ENCODE data around the gene ZNF485.
"Not testable (repeated sequence)": the region's sequence is repeated elsewhere in the genome, so short reads cannot be mapped to it uniquely, and the experiment has no call there.

Gene ZNF485

DNA sequence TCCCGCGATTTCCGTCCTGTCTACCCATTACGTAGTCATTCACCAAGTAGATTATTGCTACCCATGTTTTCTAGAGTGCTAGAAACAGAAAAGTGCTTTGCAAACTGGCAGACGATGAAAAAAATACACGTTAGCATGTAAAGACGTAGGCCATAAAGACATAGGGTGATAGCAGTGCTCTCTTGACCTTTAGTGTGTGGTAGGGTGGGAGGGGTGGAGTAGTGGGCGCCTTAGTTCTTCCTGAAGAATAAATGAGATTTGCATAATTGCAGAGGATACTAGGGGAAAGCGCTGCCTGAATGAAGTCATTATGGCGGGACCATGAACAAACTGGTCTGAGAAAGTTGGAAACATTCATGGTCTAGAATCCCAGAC lies 948 bp downstream of the ZNF485 start:
- DNase-seq = no peak

DNA sequence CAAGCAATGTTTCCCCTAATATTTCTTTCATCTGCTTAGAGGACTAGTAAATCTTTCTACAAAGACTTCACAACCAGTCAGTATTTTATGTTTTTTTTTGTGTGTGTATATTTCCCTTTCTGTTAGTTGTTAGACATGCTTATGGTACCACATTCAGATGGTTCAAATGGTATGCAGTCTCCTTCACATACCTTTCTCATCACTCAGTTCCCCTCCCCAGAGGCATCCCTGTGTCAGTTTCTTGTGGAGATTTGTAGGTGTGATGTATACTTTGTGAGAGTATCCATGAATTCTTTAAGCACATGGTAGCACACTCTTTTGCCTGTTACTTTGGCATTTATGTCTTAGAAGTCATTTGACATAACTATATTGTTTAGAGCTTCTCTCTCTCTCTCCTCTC lies 4.4 kb downstream of the ZNF485 start:
- no peak for DNase-seq

DNA sequence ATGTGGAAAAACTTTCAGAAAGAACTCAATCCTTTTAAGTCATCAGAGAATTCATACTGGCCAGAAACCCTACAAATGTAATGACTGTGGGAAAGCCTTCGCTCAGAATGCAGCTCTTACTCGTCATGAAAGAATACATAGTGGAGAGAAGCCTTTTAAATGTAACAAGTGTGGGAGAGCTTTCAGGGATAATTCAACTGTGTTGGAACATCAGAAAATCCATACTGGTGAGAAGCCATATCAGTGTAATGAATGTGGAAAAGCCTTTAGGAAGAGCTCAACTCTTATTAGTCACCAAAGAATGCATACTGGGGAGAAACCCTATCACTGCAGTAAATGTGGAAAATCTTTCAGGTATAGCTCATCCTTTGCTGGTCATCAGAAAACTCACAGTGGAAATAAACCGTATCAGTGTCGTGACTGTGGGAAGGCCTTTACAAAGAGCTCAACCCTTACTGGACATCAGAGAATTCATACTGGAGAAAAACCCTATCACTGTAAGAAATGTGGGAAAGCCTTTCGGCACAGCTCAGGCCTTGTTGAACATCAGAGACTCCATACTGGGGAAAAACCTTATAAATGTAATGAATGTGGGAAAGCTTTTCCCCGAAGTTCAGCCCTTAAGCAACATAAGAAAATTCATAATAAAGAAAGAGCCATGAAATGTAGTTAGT lies 10.6 kb downstream of the ZNF485 start:
- no peak for DNase-seq

DNA sequence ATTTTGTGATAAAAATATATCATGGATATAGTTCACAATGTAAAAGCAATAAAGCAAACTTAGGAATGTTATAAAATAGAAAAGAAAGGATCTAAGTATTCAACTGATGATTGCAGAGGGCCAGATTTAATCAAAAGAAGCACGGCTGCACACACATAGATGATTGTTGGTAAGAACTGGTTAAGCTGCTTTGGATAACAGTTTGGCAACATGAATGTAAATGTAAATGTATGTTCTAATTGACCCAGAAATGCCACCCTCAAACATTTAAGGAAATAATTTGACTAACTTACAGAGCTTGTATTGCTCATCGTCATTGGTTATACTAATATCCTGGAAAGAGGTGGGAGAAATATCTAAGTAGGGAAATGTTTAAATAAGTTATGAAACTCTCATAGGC lies 13.1 kb downstream of the ZNF485 start:
- no peak for DNase-seq

DNA sequence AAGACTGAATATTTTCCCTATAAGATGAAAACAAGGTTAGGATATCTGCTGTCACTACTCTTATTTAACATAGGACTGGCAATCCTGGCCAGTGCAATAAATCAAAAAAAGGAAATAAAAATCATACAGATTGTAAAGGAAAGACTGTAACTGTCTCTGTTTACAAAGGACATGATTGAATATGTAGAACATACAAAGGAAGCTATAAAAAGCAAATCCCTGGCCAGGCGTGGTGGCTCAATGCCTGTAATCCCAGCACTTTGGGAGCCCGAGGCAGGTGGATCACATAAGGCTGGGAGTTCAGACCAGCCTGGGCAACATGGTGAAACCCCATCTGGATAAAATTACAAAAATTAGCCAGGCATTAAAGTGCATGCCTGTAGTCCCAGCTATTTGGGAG lies 15.8 kb downstream of the ZNF485 start:
- DNase-seq = no peak

DNA sequence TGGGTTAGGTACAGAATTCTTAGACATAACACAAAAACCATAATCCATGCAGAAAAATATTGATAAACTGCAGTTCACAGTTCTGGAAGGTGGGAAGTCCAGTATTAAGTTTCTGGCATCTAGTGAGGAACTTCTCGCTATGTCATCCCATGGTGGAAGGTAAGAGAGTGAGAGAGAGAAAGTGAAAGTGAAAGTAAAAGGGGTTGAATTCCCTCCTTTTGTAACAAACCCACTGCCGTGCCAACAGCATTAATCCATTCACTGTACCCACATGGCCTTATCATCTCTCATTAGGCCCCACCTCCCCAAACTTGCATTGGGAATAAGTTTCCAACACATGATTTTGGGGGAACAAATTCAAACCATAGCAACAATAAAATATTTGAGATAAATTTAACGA lies 17.1 kb downstream of the ZNF485 start:
- DNase-seq = no peak

DNA sequence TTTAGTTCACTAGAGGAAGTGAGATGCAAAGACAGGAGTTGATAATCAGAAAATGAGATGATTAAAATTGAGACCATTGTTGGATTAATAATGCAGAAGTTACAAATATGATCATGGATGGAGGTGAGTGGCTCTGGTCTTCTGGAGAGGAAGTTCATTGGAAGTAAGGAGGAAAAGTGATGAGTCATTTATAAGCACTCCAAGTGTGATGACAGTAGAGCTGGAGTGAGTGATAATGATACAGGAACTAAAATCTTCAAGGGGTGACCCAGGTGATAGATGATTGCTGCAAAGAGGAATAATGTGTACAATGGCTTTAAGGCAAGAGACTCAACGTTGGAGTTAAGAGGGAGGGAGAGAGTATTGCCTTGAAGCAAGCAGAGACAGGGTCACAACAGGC lies 21.7 kb downstream of the ZNF485 start:
- DNase-seq = no peak

DNA sequence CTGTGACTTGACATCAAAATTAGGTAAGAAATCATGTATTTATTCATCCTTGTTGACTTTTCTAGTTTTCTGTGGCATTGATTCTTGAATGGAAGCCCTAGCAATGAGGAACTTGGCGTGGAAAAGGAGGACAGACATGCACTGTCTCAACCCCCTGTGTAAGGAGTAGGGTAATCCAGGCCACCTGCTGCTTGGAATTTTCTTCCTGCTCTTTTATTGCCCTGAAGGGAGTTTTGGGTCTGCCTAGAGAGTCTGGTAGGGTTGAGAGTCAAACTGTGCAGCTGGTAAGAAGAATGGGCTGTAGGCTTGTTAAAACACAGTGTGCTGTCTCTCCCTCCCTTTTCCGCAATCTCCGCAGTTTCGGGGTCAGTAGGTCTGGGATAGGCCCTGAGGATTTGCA lies 22.7 kb downstream of the ZNF485 start:
- no peak for DNase-seq

DNA sequence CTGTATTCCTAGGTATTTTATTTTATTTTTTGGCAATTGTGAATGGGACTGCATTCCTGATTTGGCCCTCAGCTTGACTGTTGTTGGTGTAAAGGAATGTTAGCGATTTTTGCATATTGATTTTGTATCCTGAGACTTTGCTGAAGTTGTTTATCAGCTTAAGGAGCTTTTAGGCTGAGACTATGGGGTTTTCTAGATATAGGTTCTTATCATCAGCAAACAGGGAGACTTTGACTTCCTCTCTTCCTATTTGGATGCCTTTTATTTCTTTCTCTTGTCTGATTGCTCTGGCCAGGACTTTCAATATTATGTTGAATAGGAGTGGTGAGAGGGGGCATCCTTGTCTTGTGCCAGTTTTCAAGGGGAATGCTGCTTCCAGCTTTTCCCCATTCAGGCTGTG lies 29.6 kb downstream of the ZNF485 start:
- not testable (repeated sequence) for DNase-seq

DNA sequence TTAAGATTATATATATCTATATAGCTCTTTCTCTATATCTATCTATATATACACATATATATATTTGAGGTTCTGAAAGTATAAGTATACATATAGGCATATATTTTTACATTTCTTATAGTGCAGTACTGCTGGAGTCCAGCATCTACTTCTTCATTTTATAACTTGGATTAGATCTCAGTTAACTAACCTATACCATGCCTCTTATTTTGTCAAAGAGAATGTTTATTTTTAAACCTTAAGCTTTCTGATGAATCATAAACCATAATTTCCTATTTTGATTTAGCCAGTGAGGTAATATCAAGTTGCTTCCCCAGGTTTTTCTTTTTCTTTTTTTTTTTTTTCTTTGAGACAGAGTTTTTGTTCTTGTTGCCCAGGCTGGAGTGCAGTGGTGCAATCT lies 34.4 kb downstream of the ZNF485 start:
- no peak for DNase-seq

DNA sequence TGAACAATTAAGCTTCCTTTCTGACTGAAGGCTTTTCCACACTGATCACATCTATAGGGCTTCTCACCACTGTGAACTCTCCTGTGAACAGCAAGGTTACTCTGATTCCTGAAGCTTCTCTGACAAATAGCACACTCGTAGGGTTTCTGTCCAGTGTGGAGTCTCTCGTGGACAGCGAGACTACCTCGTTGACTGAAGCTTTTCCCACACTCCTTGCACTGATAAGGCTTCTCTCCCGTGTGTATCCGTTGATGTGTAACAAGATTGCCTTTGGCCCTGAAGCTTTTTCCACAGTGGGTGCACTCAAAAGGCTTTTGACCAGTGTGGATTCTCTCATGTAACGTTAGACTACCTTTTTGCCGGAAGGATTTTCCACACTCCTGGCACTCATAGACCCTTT lies 38.0 kb downstream of the ZNF485 start:
- DNase-seq = no peak

DNA sequence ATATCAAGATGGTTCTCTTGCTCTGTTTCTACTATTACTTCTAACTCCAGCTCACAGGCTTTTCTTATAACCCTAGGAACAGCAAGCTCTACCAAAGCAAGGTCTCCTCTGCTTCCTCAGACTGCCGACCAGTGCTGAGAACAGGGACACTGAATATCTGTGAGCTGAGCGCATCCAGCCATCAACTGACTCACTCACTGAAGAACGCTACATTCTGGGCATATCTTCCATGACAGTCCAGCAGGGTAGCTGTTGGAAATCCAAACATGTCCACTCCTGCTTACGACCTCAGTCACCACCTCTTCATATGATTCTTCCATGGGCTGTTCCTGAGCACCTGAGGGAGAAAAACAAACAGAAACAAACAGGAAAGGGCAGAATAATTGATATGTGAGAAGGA lies 39.6 kb downstream of the ZNF485 start:
- no peak for DNase-seq

DNA sequence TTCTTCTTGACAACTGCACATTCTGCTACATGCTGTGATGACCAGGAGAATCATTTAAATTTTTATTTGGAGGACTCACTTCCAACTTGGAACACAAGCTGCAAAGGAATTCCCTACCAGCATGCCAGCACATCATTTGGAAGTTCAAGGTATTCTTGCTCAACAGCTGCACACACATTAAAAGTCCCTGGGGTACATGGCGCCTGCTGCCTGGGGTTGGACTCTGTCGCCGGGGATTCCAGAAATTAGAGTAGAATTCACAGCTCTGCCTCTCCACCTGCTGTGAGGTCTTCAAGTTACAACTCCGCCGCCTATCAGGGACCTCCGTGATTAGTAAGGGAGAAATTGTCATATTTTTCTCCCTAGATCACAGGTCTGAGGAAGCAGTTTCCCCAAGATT lies 41.3 kb downstream of the ZNF485 start:
- no peak for DNase-seq

DNA sequence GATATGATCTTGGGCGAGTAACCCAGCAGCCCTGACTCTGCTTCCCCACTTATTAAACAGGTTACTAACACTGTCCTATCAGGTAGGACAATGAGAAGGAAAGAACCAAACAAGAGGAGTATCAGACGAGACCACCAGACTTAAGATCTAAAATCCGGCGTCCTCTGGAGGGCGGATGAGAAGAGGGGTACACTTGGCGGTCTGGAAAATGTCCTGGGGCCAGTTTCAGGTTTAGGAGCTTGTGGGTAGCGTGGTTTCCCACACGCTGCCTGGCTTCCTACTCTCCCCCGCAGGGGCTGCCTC lies 41.8 kb downstream of the ZNF485 start:
- no peak for DNase-seq

DNA sequence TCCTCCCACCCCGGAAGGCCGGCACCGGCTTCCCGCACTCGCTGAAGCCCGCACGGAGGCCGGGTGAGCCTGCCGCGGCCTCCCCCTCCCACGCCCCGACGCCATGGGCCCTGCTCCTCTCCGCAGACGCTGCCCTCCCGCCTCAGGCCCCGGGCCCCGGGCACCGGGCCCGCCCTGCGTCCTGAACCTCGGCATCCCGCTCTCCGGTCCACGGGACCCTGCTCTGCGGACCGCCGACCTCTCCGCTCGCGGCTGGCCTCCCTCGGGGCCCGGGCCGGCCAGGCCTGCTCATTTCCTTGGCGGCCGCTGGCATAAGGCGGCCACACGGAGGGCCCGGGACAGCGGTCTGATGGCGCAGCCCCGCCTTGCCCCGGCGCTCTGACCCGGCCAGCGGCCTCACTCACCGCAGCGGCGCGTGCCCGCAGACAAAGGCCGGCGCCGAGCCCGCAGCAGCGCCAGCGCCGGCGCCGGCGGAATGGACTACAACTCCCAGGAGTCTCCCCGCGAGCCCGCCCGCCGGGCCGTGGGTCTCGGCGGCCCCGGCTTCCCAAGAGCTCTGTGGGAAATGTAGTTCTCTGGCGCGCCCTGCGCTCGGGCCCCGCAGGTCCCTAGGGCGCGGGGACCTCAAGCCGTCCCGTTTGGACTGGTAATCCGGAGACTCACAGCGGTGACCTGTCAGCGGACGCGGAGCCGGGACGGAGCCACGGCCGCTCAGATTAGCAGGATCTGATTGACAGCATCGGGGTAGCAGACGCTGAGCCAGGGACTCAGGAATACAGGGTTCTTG lies 42.4 kb downstream of the ZNF485 start, which contains the start of gene ZNF32:
Gene ZNF32 (minus strand): TSS at position 484 of the 787 bp plus-strand sequence. CDS start 2,748 bp downstream, outside the sequence.
- peak; percentile 90 for DNase-seq

DNA sequence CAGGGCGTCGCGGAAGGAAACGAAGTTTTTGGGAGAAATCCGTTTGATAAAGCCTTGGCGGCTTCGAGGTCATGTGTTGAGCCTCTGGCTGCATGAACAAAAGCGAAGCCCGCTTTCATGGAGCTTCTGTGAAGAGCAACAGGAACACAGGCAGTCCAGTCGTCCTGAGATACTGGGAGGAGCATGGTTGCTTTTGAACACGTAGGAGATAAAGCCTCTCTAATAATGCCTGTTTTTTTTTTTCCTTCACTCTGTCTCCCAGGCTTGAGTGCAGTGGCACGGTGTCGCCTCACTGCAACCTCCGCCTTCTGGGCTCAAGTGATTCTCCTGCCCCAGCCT lies 42.9 kb downstream of the ZNF485 start:
- no peak for DNase-seq

DNA sequence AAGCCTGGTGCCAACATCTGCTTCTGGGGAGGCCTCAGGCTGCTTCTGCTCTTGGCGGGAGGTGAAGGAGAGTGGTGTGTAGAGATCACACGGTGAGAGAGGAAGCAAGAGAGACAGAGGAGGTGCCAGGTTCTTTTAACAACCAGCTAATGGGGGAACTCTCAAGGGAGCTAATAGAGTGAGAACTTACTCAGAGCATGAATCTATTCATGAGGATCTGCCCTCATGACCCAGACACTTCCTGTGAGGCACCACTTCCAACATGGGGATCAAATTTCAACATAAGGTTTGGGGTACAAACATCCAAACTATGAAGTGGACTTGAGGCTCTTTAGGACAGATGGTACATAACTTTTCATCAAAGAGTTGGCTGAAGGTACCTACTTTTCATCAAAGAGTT lies 47.5 kb downstream of the ZNF485 start:
- DNase-seq = no peak

DNA sequence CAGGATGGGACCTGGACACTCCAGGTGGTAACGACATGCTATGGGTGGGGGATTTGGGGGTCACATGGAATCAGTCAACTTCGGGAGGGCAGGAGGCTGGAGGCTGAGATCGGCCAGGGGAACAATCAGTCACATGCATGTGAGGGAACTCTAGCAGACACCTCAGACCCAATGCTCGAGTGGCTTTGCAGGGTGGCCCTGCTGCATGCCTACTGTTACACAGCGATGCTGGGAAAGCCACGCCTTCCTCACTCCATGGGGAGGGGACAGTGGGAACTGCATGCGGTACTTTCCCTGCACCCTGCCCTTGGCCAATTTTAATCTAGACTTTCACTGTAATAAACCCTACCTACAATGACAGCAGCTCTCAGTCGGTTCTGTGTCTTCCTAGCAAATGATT lies 49.1 kb downstream of the ZNF485 start:
- no peak for DNase-seq

DNA sequence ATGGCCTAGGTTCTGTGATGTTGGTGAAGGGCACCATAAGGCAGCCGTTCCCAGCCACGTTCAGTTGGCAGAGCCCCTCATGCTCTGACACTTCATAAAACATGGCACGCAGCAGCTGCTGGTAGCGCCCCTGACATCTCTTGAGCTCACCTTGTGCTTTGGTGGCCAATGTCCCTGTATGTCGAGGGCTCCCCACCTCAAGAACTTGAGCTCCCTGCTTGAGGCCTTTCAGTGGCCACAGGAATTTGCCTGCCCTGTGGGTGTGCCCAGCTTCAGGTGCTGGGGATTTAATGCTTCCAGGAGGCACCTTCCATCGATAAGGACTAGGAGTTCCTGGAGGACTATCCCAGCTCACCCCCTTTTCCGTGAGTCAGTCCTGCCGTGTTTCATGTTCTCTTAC lies 52.0 kb downstream of the ZNF485 start:
- no peak for DNase-seq

DNA sequence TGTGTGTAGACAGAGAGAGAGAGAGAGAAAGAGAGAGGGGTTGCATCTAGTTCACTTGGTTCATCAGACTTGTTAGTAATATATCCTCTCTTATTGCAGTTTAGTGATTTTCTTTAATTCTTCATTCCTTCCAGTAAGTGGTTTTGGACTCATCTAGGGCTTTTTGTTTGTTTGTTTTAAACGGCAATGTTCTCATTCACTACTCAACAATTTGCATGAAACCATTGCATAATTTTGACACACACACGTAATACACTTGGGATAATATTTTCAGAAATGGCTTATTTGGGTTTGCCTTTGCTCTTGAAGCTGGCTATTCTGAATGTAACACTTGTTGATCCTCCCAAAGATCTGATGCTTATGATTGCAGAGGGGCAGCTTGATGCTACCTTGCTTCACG lies 58.8 kb downstream of the ZNF485 start:
- no peak for DNase-seq

DNA sequence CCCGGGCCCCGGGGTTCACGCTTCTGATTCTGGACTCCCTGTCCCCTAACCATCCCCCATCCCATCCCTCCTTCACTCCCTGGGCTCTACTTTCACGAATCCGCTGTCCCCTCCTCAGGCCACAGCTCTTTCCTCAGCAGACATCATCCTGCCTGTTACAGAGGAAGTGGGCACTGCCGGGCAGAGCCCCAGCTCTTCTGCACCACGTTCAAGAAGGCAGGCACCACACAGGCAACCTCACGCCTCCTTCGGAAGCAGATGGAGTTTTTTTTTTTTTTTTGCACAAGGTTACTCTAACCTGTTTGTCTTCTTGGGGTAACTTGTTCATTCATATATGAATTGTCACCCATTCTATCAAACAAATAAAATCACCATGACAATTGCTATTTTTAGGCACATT lies 60.3 kb downstream of the ZNF485 start:
- DNase-seq = no peak

DNA sequence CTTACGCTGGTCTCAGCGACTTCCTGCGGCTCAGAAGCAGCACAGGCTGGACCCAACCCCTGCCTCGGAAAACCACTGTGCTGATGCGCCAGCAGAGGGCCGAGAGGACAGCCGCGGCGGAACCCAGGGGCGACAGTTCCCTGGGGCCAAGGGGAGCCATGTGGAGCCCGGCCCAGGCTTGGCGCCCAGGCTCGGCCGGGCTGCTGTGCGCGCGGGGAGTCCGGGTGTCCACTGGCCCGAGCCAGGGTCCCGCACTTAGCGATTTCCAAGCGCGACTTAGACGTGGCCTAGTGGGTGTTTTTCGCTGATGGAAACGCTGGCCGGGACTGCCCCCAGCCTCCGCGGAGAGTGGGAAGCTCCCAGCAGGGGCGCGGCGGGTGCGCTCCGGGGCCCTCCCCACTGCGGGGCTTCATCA lies 61.1 kb downstream of the ZNF485 start:
- DNase-seq = peak; percentile 58
